Pulmonary artery endothelial cell (primary cell): ENCODE measurements around the gene WNT3A. TPM values are rescaled to one million over a fixed set of nuclear protein-coding genes. Genes with fewer than 3 reads are reported as not detected.

Experiments used
- DNase-seq: peaks from one replicate; pipeline ENCODE4 v3.0.0-alpha.2; 2011; ENCODE audit warnings: low read depth, low spot score
- total RNA-seq: library from RNA; depleted of rRNA; stranded (reverse); fragments of >200 nt; gene quantifications from 2 replicates; pipeline ENCODE4 v1.2.3, GENCODE V29; 2014

WNT3A gene
- total RNA-seq, 1 donor from 2014 or later: not detected

DNA sequence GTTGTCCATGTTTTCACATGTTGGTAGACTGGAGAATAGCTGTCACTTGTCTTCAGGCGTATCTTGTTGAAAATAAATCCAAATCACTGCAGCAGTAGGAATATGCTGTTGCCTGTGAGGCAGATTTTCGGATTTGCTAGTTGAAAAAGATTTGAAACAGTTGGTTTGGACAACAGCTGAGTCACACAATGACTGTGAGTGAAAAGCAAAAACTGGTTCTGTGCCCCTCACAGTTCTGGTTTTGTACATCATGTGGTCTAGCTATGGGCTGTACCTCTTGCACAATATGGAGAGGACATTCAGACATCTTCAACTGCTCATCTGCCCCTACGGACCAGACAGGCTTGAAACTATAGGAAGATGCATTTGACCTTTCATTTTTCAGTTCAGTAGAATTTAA is 77.5 kb downstream of the WNT3A start:
- no peak for DNase-seq

DNA sequence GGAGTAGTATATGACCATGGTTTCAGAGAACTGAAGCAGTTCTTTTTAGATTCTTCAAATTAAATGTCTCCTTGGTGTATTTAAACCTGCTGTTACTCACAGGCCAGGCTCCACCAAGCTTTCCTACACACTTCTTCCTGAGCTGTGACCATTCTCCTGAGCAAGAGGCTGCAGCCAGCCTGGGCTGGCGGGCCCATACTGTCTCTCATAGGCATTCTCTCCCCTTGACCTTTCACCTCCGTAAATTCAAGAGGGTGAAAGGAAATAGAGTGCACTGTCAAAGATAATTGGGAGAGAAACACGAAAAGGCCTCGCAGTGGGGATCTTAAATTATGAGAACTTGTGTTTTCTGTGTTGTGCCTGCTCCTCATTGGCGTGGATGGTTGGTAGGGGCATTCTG is 78.0 kb downstream of the WNT3A start:
- no peak for DNase-seq

DNA sequence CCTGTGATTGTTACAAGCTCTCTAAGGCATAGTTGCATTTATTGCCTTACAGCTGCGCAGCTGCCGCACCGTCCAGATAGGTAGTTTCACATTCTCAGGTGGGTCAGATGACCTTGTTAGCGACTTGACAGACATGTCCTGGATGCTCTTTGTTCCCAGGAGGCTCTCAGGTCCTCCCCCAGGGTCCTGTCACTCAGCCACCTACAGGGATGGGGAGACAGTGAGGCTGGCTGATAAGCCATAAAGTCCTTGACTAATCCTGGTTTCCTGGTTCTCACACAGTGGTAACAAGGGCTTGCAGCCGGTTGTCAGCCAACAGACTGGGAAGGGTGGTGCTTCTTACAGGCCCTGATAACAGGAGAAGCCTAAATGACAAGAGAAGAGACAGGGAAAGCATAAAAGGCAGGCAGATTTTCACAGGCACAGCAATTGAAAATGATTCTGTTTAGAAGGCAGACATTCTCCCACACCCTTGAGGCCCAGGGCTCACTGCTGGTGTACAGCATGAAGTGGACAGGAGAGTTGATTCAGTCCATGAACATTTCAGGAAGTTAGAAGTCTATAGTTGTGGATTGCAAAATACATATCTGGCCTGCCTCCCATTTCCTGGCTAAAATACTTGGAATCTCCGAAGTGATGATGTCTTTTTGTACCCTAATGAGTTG is 78.6 kb downstream of the WNT3A start:
- no peak for DNase-seq

DNA sequence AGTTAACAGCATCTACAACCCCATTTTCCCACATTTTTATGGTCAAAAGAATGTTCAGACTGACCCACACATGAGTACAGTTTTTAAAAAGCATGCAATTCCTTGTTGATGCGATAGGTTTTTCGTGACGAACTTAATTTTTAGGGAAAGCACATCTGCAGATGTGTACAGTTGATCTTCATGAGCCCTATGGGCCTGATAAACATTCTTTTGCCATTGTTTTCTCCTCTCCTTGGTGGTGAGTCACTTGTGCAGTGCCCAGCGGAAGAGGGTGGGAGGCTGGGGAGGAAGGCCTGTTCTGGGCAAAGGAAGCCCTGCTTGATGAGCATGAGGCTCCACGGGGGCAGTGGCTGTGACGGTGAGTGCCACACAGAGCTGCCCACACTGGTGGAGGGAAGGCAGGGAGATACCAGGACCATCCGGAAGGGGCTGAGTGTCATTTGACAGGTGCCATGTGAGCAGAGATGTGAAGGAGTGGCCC is 81.0 kb downstream of the WNT3A start:
- DNase-seq: peak; percentile 81

DNA sequence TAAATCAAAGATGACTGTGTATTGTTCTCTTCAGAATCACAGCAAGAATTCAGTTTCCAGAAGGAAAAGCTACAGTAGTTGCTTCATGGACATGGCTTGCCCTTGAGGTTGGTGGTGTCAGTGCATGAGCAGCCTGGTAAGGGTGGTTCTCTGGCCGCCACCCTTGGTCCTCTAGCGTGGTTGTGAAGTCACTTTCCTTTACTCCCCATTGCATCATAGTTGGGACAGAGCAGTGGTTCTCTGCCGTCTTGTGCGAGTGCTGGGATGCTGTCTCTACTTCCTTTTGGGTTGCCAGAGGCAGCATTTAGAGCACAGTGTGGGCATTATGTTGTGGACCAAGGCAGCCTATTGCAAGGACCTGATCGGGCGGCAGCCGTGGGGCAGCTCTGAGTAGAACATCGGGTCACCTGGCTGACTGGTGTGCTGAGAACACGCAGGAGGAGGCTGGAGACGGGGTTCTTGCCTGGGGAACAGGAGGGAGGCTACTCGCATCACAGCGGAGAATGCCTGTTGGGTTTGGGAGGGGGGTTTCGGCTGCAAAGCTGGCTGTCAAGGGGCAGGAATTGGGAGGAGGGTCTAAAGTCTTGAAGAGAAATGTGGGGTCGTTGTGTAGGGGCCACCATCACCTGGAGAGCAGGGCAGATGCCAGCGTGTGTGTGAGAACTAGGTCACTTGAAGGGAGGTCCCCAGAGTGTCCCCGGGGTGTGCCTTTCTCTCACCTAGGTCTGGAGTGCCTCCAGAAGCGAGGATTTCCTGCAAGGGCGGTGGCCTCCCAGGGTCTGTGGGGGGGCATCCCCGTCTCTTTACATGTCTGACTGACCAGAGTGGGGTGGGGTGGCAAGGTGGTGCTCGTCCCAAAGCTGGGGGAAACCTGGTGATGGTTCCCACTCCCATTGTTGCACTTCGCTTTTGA is 82.0 kb downstream of the WNT3A start:
- no peak for DNase-seq

DNA sequence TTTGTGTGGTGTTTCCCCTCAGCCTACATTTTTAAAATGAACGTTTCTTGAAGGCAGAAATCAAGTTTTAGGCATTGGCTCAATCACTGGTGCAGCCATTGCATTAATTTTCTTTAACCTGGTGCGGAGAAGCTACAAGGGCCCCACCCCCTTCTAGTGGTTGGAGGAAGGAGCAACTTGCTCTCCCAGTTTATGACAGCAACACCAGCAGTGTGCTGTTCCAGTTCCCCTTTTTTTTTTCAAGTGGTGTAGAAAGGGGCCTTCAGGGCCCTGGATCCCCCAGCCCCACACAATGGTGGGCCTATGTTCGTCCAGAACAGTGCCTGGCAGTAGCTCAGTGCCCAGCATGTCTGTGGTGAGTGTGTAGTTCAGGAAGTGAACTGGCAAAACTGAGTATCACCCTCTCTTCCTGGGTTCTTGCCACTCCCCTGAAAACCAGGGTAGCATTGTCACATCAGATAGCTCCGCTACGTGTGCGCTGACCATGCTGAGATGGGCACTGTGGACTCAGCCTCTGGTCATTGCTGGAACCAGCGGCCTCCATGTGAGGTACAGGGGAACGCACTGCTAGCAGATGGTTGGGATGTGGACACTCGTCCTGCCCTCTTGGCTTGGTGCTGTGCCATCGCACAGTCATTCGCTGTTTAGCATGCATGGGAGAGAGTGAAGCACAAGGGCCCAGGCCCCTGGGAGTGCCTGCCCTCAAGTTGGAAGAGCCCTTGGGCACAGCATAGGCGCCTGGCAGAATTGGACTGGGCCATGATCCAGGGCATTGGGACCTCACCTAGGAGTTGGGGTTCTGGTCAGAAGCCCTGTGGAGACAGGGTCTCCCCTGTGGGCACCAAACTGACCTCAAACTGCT is 83.0 kb downstream of the WNT3A start:
- DNase-seq: no peak

DNA sequence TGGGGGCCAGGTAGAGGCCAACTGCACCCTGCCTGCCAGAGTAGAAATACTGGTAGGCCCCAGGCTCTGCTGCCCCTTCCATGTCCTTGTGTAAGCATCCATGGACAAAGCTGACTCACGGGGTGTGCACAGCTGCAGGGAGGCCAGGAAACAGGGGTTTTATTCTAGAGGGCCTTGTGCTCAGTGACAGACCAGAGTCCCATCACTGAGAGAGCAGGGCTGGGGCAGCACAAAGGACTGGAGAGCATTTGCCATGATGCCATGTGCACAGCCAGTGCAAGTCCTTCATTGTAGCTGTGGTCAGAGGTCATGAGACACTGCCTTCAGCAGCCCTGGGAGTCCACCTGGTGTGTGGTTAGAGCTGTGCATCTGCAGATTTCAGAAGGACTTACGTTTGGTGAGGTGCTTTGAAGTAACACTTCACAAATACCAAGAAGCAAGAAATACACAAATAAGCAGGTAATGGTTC is 83.8 kb downstream of the WNT3A start:
- no peak for DNase-seq

DNA sequence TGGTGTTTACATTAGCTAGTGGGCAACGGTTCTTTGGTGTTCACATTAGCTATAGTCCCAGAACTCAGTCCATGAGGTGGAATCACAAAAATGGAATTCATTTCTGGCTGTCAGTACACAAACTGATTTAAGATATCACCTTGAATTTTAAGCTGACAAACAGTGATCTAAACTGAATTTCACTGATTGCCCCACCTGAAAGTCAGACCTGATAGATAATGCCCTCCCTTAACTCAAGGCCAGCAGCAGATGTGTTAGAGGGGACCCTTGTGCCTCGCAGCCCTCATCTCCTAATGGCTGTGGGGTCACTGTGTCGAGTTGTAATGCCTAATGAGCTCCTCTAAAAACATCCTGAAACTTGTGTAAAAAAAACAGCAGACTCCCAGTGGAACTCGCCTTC is 84.3 kb downstream of the WNT3A start:
- DNase-seq: no peak

DNA sequence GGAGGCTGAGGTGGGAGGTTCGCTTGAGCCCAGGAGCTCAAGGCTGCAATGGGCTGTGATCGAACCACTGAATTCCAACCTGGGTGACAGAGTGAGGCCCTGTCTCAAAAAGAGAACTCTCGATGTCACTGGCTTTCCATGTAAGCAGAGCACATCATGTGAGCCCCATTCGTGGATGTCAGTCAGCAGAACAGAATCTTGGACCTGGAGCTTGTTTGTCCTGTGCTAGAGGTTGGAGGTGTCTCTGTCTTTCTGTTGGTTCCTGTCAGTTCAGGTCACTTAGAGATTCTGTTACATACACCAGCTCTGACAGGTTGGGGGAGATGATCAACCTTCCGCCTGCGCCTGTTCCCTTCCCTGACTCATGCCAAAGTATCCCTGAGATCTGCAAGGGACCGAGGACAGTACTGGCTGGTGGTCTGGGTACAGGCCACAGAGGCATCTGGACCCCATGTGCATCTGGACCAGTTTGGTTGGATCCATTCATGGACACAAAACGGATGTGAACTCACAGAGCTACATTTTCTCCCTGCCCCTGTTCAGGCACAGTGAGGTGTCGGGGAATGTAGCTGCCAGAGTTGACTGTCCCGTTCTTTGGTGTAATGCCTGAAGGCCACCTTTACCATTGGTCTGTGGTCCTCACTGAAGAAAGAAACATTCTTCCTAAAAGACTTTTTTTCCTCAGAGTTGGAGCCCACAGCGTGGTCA is 85.7 kb downstream of the WNT3A start:
- DNase-seq: no peak

DNA sequence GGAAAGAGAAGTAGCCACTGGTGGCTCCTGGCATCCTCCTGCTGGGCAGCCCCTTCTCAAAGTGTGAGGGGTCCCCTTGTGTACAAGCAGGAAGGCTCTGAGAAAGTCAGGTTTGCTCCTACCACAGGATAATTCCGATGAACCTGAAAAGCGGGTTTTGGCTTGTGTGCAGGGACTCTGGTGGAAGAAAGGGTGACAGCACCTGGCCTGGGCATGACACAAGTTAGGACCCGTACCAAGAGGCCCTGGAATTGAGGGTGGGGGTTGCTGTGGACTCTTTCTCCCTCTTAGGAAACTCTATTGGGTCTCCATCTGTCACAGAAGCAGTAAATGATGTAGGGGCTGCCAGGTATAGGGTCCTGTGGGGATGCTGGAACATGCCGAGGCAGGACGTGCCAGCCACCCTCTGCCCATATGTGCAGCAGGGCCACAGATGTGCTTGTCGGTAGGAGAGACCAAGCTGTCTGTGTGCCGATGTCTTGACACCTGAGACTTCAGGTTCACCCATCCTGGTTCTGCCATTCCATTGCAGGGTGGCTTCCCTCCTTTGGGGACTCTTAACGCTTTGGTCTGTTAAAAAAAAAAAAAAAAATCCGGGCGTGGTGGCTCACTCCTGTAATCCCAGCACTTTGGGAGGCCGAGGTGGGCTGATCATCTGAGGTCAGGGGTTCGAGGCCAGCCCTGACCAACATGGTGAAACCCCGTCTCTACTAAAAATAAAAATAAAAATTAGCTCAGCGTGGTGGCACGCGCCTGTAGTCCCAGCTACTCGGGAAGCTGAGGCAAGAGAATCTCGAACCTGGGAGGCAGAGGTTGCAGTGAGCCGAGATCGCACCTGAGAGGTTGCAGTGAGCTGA is 86.5 kb downstream of the WNT3A start:
- DNase-seq: no peak

DNA sequence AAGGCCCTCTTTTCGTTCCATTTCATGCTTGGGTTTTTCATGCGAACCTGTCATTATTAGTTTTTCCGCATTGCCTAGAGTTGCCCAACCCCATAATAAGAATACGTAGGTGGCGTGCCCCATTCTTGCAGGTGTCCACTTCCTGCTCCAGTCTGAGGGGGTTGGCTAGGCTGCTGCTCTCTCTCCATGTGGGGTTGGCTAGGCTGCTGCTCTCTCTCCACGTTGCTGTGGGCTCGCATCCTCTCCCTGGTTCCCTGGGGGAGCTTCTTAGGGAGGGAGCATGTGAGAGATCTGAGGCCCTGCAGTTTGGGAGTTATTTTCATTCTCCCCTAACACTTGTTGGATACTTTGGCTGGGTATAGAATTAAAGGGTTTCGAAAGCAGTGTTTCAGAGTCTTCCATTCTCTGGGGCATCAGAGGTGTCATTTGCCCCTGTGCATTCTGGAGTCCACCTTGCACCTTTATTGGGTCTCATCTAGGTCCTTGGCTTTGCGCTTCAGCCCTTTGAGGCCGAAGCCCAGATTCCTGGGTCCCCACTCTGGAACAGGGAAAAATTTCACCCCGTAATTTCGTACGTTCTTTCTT is 87.7 kb downstream of the WNT3A start:
- DNase-seq: no peak

DNA sequence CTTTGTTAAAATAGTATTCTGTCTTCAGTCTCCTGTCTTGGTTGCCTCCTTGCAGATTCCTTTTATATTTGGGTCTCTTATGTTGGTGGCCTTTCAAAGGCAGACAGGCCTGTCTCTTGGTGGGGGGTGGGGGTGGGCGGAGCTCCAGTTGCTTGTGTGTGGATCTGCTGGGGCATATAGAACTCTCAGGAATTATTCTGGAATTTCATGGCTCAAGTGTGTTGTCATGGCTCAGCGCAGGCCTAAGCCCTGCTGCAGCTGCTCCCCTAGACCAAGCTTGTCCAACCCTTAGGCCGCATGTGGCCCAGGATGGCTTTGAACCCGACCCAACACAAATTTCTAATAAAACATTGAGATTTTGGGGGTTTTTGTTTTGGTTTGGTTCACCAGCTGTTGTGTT is 88.4 kb downstream of the WNT3A start:
- no peak for DNase-seq

DNA sequence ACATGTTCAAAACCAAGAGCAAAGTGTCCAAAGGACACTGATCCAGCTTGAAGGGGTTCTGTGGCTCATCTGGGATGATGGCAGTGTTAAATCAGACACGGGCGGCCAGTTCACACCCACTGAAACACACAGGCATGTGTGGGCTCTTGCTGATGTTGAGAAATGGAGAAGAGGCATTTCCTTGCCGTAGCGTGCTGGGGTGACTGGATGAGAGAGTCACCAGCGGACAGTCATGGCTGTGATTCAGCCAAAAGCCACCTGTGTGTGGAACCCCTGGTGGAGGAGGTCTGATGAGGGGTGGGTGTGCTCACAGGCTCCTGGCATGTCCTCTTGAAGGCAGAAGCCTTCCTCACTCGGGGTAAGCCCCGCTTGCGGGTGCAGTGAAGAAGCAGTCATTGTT is 89.1 kb downstream of the WNT3A start:
- DNase-seq: no peak

DNA sequence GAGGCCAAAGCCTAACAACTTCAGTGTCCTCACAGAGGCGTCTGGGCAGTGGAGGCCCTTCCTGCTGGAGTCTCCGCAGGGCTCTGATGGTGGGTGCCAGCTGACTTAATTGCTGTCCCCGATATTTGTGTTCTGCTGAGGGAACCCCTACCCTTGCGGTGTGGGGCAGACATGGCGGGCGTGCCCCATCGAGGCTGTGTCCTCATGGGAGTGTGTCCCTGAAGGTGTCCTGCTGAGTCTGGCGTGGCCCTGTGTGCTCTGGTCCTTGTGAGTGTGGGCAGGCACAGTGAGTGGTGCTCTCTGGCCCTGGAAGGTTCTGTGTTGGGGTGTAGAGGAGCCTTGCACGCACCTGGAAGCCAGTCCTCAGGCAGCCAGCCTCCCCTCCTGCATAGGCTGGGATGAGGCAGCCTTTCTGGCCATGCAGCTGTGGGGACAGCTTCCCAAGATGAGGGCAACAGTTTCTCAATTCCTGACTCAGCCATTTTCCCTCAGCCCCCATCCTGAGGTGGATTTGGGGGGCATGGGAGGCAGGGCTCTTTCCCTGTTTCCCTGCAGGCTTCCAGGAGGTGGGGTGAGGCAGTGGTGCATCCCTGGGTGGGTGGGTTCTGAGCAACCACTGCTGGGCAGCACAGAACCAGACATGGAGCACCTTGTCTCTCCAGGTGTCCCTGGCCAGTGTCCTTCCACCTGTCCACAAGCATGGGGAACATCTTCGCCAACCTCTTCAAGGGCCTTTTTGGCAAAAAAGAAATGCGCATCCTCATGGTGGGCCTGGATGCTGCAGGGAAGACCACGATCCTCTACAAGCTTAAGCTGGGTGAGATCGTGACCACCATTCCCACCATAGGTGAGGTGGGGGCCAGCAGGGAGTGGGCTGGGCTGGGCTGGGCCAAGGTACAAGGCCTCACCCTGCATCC is 89.9 kb downstream of the WNT3A start:
- DNase-seq: no peak

DNA sequence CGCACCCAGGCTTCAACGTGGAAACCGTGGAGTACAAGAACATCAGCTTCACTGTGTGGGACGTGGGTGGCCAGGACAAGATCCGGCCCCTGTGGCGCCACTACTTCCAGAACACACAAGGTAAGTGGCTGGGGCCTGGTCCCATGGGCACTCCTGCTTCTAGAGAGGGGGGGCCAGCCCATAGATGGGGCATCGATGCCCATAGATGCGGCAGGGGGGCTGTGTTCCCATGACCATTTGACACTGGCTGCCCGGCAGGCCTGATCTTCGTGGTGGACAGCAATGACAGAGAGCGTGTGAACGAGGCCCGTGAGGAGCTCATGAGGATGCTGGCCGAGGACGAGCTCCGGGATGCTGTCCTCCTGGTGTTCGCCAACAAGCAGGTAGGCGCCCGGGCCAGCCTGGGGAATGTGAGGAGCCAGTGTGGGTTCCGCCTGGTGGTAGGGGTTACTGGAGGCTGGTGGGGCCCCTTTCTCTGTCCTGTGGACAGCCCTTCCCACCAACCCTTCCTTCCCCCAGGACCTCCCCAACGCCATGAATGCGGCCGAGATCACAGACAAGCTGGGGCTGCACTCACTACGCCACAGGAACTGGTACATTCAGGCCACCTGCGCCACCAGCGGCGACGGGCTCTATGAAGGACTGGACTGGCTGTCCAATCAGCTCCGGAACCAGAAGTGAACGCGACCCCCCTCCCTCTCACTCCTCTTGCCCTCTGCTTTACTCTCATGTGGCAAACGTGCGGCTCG is 90.7 kb downstream of the WNT3A start:
- no peak for DNase-seq

DNA sequence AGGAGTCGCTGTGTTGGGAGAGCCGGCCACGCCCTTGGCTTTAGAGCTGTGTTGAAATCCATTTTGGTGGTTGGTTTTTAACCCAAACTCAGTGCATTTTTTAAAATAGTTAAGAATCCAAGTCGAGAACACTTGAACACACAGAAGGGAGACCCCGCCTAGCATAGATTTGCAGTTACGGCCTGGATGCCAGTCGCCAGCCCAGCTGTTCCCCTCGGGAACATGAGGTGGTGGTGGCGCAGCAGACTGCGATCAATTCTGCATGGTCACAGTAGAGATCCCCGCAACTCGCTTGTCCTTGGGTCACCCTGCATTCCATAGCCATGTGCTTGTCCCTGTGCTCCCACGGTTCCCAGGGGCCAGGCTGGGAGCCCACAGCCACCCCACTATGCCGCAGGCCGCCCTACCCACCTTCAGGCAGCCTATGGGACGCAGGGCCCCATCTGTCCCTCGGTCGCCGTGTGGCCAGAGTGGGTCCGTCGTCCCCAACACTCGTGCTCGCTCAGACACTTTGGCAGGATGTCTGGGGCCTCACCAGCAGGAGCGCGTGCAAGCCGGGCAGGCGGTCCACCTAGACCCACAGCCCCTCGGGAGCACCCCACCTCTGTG is 91.6 kb downstream of the WNT3A start:
- DNase-seq: no peak

DNA sequence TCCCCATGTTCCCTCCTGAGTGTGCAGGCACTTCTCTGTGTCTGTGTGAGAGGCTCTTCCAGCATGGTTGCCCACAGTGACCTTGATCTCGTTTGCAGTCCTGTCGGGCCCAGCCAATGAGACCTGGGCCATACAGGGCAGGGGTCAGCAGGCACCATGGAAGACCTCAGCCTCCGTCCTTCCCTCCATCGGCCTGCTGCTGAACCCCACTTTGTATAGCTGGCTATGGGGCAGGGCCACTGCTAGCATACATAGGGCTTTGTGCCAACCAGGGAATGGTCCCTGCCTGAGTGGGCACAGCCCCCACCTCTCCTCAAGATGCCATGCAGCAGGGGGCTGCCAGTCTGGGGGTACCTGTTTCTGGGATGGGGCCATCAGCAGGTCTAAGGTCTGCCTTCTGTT is 92.5 kb downstream of the WNT3A start:
- DNase-seq: no peak
